HepG2 (cell line): ENCODE measurements around the gene SNRNP27. TPM values are rescaled to one million over a fixed set of nuclear protein-coding genes. Genes with fewer than 3 reads are reported as not detected.

ENCODE experiments used
- AGO1 ChIP-seq: fragments of 200-400 bp; formaldehyde crosslinking; IDR thresholded peaks from 2 replicates; pipeline ENCODE4 v1.6.1; 2017; ENCODE audit warnings: mild to moderate bottlenecking, low read depth, low read length, moderate library complexity; ENCODE audit not compliant: poor library complexity, severe bottlenecking
- AHR ChIP-seq: IDR thresholded peaks from 2 replicates; pipeline ENCODE4 v1.6.1; 2018; ENCODE audit warnings: missing genetic modification reagents, missing compliant biosample characterization
- CERS6 ChIP-seq: sonication (generic); formaldehyde crosslinking; IDR thresholded peaks from 2 replicates; pipeline ENCODE4 v1.5.0; 2020; ENCODE audit warnings: missing genetic modification reagents
- HBP1 ChIP-seq: IDR thresholded peaks from 2 replicates; pipeline ENCODE4 v1.6.1; 2016; ENCODE audit warnings: low read depth, control low read depth
- HNF1B ChIP-seq: sonication (generic); formaldehyde crosslinking; IDR thresholded peaks from 2 replicates; pipeline ENCODE4 v1.5.1; 2020; ENCODE audit warnings: mild to moderate bottlenecking, moderate library complexity, missing genetic modification reagents
- JUNB ChIP-seq: sonication (generic); formaldehyde crosslinking; IDR thresholded peaks from 2 replicates; pipeline ENCODE4 v1.8.0; 2022; ENCODE audit warnings: missing genetic modification reagents, mild to moderate bottlenecking, borderline replicate concordance
- NCOA2 ChIP-seq: sonication (generic); formaldehyde crosslinking; IDR thresholded peaks from 2 replicates; pipeline ENCODE4 v1.8.0; 2022; ENCODE audit warnings: inconsistent platforms
- NR3C1 ChIP-seq: sonication (generic); formaldehyde crosslinking; IDR thresholded peaks from 2 replicates; pipeline ENCODE4 v1.4.0; 2020; ENCODE audit warnings: missing genetic modification reagents
- PLRG1 ChIP-seq: fragments of 450-650 bp; conservative IDR thresholded peaks from 2 replicates; pipeline ENCODE4 v1.6.1; 2016
- POLR2A ChIP-seq, 2 experiments: IDR thresholded peaks; 2 replicates each; pipeline ENCODE4 v1.6.1; 2011; ENCODE audit warnings: low read depth in 2 of 2, low read length in 2 of 2, mild to moderate bottlenecking in 1 of 2, moderate library complexity in 1 of 2; ENCODE audit not compliant: insufficient read depth in 1 of 2
- PRDM4 ChIP-seq: sonication (generic); formaldehyde crosslinking; IDR thresholded peaks from 2 replicates; pipeline ENCODE4 v1.9.0; 2021; ENCODE audit warnings: missing genetic modification reagents, borderline replicate concordance
- RAD51 ChIP-seq: fragments of 450-650 bp; IDR thresholded peaks from 2 replicates; pipeline ENCODE4 v1.6.1; 2016; ENCODE audit warnings: borderline replicate concordance
- REXO4 ChIP-seq: sonication (generic); formaldehyde crosslinking; IDR thresholded peaks from 2 replicates; pipeline ENCODE4 v1.8.0; 2022; ENCODE audit warnings: missing genetic modification reagents, mild to moderate bottlenecking, borderline replicate concordance
- SP1 ChIP-seq, 2 experiments: fragments of 450-650 bp in 1 of 2; sonication (generic) in 1 of 2; formaldehyde crosslinking in 1 of 2; IDR thresholded peaks; 2 replicates each; pipeline versions ENCODE4 v1.4.0 to v1.6.1; 2016 to 2020; ENCODE audit warnings: missing genetic modification reagents in 1 of 2
- ZNF512B ChIP-seq: sonication (generic); formaldehyde crosslinking; IDR thresholded peaks from 2 replicates; pipeline ENCODE4 v1.5.1; 2020; ENCODE audit warnings: missing genetic modification reagents, mild to moderate bottlenecking, borderline replicate concordance
- ZNF580 ChIP-seq: IDR thresholded peaks from 2 replicates; pipeline ENCODE4 v1.6.1; 2016; ENCODE audit warnings: low read depth, borderline replicate concordance
- ZNF589 ChIP-seq: sonication (generic); formaldehyde crosslinking; conservative IDR thresholded peaks from 2 replicates; pipeline ENCODE4 v1.8.0; 2022; ENCODE audit warnings: mild to moderate bottlenecking, moderate library complexity, missing genetic modification reagents
- polyA plus RNA-seq, 8 experiments: library from polyadenylated mRNA; depleted of rRNA in 3 of 8; stranded (reverse) in 7 of 8; unstranded in 1 of 8; fragments of >200 nt; fragmentation: Illumina TruSeq in 4 of 8; extraction: Trizol in 4 of 8; gene quantifications; 2 replicates each; pipeline versions ENCODE4 v1.2.1 to v1.2.3, GENCODE V29; 2011 to 2016; ENCODE audit warnings: low read depth in 4 of 8, missing spikeins in 1 of 8, mixed read lengths in 1 of 8; ENCODE audit not compliant: insufficient read depth in 1 of 8
- total RNA-seq, 5 experiments: library from RNA; depleted of rRNA; stranded (reverse); fragments of >200 nt; fragmentation: Illumina TruSeq; extraction: Trizol; gene quantifications; 2 replicates each; pipeline ENCODE4 v1.2.3, GENCODE V29; 2016; ENCODE audit warnings: low read depth in 1 of 5

The SNRNP27 gene
- total and polyA plus RNA-seq, 2 of the 13 experiments (the other 11 are each of a cell fraction or from before 2014, with no cell fraction given), result 49.8 to 54.6 TPM

- no peak for TF ChIP-seq AHR (CRISPR knock-in tag)
- TF ChIP-seq PRDM4 (CRISPR knock-in tag), result no peak
- no peak for TF ChIP-seq RAD51
- TF ChIP-seq ZNF512B (CRISPR knock-in tag), result no peak
- TF ChIP-seq JUNB (CRISPR knock-in tag), result no peak
- peak; percentile 70 for TF ChIP-seq HNF1B (CRISPR knock-in tag)
- no peak for TF ChIP-seq PLRG1
- no peak for TF ChIP-seq AGO1
- TF ChIP-seq ZNF589 (CRISPR knock-in tag), result 0 out of 2 replicates have a peak, but pooled peaks have one; percentile 19
- TF ChIP-seq NR3C1, result no peak
- TF ChIP-seq HBP1 (CRISPR knock-in tag), result peak; percentile 86; the same call in 1 of the 2 replicates
- no peak for TF ChIP-seq SP1 (IDR thresholded peaks at IDR 0.05)
- TF ChIP-seq SP1 (CRISPR knock-in tag; IDR thresholded peaks at IDR 0.05), result no peak; the same call in 1 of the 2 replicates
- no peak for TF ChIP-seq REXO4 (CRISPR knock-in tag)
- no peak for TF ChIP-seq POLR2A (IDR thresholded peaks at IDR 0.05; ENCODE audit: insufficient read depth in 1 of 2, low read depth in 2 of 2, low read length in 2 of 2)
- TF ChIP-seq ZNF580, result no peak
- no peak for TF ChIP-seq CERS6 (CRISPR knock-in tag)
- TF ChIP-seq NCOA2 (CRISPR knock-in tag), result peak; percentile 69
Observed at GRCh38 chr2:69933839-69934613, 40.3 kb downstream of the SNRNP27 start (continued).
